Stimulated activated CD4-positive, alpha-beta T cell treated with anti-CD3 and anti-CD28 coated beads, TNF-alpha, amount 100 ng/mL, for 1 hour (primary cell): Measurements from ENCODE around the gene COMP.
A peak's percentile ranks its signal among the peaks of the same experiment; 100 is the strongest.

Experiments
- DNase-seq, 3 donors: peaks; one replicate each; pipeline ENCODE4 v3.0.0-alpha.2; 2020; ENCODE audit warnings: low read depth in 3 of 3, low spot score in 1 of 3

COMP gene

DNA sequence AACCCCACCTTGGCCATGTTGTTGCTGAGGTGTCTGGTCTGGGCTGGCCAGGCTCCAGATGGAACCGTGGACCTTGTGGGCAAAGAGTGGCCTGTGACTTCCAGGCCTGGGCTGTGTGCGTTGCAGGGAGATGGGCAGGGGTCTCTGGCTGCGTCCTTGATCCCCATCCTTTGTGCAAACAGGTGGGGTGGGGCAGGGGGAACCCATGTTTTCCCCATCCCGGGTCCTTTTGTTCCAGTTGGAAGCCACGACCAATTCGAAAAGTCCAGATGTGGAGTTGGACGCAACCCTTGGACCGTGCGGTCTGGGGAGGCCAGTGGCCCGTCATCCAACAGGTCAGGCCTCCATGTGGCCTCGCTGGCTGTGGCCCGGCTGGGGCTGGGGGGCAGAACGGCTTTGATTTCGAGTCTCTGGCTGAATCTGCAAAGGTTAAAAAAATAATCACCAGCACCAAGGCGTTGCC, 13.1 kb upstream of the COMP start:
- no peak for DNase-seq

DNA sequence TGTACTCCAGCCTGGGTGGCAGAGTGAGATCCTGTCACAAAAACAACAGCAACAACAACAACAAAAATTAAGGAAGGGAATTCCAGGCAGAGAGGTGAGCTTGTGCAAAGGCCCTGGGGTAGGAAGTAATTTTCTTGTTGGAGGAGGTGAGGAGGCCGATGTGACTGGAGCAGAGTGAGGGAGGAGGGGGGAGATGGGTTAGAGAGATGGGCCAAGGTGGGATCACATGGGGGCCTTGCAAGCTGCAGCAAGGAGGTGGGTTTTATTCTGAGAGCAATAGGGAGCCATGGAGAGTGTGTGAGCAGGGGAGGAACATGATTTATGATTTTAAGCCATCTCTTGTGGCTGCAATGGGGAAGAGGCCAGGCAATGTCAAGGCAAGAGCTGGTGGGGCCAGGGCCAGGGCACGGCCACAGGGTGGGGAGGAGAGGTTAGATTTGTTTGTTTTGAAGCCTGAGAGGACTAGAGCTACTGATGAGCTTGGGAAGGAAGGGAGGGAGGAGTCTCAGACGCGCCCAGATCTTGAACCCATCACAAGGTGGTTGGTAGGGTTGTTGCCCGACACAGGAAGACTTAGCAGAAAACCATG, 12.5 kb upstream of the COMP start:
- DNase-seq, result no peak

DNA sequence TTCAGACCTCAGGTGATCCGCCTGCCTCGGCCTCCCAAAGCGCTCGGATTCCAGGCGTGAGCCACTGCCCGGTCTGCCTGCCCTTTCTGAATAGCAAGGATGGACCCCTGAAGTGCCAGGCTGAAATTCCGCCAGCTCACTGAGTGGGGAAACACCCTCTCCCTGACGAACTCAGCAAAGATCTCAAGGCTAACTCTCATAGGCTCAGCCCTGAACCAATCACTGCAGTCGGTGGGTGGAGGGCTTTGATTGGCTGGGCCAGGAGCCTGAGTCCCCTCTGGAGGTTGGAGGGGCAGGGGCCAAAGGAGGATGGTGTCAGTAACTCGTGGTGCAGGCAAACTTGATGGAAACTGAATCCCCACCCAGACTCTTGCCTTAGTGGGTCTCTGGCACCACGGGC, 11.2 kb upstream of the COMP start:
- DNase-seq, result no peak

DNA sequence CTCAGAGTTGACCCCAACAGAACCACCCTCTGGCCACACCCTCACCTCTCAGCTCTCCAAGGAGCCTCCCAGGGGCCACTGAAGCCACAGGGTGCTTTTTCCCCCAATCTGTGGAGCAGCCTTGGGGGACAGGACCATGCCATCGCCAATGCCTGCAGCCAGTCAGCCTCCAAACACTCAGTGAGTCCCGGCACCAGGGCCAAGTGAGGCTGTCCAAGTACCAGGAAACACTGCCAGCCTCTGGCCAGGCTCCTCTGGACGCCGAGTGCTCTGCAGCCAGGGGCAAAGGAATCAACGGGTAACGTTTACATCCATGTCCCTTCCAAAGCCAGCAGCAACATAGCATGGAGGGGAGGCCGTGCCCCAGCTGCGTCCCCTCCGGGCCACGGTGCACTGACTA, 9.5 kb upstream of the COMP start:
- no peak for DNase-seq

DNA sequence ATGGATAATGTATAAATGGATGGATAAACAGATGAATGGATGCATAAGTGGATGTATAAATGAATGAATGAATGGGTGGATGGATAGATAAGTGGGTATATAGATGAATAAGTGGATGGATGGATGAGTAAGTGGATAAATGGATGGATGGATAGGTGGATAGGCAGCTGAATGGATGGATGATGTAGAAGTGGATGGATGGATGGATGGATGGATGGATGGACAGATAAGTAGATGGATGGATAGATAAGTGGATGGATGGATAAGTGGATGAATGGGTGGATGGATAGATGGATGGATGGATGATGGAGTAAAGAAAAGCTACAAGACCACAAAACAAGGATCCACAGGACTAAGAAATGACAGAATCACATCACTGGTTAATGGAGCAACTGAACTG, 9.0 kb upstream of the COMP start:
- no peak for DNase-seq

DNA sequence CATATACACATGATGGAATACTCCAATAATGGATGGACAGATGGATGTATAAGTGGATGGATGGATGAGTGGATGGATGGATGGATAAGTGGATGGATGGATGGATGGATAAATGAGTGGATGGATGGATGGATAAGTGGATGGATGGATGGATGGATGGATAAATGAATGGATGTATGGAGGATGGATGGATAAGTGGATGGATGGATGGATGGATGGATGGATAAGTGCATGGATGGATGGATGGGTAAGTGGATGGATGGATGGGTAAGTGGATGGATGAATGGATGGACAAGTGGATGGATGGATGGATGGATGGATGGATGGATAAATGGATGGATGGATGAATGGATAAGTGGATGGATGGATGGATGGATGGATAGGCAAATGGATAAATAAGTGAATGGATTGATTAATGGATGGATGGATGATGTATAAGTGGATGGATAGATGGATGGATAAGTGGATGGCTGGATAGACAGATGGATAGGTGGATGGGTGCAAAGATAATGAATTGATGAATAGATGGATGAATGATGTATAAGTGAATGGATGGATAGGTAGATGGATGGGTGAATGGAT, 8.4 kb upstream of the COMP start:
- DNase-seq, result no peak

DNA sequence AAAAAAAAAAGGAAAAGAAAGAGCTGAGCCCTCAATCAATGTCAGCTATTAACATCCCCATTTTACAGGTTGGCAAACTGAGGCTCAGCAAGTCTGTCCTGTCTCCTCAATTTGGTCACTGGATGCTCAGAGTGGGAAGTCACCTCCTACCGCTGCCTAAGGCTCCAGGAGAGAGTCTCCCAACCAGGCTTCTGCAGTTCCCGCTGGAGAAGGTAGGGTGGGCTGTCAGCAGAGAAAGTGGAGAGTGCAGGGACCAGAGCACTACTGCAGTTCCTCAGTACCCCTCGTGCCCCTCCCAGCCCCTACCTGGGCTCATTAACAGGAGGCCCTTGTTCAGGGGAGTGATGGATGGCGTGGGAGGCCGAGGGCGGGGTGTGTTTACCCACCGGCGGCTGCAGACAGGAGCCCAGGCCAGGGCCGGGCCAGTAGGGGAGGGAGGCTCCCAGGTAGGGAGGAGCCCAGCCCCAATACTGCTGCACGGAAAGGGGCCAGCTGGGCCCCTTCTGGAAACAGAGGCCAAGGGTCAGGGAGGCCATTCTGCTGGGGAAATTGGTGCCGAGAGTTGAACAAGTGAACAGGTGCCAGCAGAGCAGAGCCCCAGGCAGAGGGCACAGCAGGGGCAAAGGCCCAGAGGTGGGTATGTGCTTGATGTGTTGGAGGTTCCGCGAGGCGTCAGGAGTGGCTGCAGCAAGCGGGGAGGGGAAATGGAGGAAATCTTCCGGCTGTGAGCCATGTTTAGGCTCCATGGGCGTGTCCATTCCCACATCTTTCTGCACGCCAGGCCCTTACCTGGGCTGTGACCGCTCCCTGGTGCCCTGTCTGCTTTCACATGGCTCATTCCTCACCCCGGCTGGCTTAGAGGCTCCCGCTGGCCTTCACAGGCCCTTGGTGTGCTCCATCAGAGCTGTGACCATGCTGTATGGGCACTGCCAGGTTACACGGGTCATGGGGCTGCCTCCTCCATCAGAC, 7.6 kb upstream of the COMP start:
- DNase-seq, result no peak

DNA sequence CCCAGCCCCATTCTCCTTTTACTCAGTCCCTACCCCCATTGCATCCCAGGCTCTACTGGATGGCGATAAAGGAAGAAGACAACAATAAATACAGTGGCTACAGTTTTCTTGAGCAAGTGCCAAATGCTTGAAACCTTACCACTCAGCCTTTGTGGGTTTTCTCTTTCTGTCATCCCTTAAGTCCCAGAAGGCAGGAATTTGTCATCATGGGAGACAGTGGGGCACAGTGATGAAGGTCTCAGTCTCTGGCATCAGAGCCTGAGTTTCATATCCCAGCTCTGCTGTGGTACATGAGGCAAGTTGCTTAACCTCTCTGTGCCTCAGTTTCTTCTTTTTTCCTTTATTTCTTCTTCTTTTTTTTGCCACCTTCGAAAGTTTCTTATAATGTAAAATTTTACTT, 5.1 kb upstream of the COMP start:
- DNase-seq, result no peak

DNA sequence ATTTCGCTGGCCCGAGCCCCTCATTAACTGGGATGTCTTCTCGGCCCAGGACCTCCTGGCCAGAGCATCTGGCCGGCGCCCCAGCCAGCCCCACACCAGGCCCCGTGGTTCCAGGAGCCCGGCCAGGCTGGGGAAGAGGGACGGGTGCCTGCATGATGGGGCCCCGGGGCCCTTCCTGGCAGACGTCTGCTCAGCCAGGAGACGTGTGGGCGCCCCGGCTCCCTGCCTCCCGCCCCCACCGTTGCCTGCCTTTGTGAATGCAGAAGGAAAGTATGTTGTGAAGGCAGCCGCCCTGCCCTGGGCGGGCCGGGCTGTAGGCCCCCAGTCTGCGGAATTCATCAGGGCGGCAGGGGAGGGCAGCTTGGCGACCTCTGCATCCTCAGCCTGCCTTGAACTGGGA, 4.4 kb upstream of the COMP start:
- no peak for DNase-seq

DNA sequence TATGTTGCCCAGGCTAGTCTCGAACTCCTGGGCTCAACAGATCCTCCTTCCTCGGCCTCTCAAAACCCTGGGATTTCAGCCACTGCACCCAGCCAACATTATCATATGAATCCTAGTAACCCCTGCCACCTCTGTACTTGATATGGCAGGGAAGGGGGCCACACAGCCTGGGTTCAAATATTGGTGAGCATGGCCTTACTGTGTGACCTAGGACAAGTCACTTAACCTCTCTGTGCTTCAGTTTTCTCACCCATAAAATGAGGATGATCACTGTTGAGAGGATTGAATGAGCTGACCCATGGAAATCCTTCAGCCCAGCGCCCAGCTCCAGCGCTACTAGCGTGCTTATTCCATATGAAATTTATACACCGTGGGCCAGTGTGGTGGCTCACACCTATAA, 3.6 kb upstream of the COMP start:
- no peak for DNase-seq

DNA sequence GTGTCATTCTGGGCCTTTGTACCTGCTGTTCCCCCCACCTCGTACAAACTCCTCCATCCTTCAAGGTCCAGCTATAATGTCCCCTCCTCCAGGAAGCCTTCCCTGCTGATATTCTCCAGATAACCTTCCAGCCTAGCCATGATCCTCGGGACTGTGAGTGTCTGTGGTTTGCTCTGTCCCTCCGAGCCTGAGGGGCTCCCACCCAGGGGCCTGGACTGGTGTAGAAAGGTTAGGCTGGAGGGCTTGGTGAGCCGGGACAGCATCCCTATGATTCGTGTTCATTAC, 2.9 kb upstream of the COMP start:
- no peak for DNase-seq

DNA sequence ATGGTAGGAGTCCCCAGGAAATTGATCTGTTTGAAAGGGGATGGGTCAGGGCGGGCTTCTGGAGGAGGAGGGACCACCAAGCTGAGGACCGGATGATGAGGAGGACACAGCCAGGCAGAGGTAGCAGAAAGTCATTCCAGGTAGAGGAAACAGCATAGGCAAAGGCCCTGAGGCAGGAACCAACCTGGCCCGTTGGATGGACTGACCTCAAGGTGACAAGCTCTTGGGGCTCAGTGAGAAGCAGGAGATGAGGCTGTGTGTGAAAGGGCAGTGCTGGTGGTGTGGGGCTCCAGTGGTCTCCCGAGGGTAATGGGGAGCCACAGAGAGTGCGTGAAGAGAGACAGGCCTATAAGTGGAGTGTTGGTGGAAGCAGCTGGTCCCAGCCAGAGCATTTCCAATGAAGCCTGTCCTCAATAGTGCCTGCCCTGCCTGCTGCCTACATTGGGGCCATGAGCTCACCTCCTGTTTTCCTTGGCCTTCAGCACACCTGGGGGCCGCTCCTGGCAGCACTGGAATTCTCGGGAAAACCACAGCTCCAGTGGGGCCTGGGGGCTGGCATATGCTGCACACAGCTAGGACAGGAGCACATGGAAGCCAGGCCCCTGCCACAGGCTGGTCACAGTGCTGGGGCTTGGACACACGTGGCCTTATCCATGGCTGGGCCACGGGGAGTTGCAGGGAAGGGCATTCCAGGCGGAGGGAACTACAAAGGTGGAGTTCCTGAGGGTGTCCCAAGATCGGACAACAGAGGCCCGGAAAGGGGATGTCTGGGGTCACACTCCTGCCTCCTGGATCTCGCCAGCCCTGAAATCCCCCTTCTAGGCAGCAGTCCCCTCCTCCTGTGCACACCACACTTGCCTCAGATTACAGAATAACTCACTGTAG, 2.3 kb upstream of the COMP start:
- no peak for DNase-seq

DNA sequence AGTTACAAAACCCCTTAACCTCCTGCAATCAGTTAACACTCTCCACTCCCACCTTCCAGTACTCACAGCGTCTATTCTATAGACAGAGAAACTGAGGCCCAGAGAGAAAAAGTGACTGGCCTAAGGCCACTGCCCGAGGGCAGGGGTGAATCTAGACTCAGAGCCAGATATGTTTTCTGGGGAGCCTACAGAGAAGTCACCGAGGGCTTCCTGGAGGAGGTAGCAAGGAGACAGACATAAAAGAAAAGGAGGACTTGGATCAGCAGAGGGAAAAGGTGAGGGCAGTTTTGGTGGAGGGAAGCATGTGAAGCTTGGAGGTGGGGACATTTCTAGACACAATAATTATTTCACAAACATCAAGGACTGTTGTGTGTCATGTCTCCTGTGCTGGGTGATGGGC, 1.6 kb upstream of the COMP start:
- DNase-seq, result no peak

DNA sequence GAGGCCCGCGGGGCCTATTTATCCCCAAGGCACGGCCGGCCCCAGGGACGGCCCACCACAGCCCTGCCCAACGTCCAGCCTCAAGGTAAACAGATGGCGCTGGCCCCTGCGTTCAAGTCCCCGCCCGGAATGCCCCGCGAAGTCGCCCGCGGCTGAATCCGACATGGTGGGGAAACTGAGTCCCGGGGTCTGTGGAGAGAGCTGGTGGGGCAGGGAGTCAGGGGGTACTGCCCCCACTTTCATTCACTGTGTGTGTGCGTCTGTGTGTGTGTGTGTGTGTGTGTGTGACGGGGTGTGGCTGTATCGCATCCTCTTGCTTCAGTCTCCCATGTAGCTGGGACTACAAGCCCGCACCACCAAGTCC, 192 bp upstream of the COMP start:
- DNase-seq, result no peak

DNA sequence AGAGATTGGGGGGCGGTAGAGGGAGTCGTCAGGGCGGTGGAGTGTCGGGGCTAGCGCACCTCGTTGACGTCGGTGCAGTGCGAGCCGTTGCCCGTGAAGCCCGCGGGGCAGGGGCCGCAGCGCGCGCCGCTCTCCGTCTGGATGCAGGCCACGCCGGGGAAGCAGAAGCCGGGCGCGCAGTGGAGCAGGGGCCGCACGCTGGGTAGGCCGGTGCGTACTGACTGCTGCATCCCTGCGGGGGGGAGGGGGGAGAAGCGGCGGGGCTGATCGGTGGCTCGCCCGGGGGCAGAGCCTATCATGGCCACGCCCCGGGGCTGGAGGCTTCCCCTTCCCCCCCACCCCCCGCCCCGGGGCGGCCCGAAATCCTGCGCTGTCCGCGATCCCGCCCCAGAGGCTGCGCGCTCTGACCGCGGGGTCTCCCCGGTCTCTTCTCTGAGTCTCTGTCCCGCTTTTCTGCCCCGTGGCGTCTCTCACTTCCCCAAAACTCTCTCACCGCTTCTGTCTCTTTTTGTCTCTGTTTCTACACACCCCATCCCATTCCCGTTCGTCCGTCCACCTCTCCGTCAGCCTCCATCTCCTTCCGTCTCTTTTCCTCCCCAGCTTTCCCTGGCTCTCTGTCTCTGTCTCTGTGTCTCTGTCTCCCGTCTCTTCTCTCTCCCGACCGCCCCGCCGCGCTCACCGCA, 1.1 kb downstream of the COMP start:
- peak in 1 of 3 donors; percentile 20 for DNase-seq

DNA sequence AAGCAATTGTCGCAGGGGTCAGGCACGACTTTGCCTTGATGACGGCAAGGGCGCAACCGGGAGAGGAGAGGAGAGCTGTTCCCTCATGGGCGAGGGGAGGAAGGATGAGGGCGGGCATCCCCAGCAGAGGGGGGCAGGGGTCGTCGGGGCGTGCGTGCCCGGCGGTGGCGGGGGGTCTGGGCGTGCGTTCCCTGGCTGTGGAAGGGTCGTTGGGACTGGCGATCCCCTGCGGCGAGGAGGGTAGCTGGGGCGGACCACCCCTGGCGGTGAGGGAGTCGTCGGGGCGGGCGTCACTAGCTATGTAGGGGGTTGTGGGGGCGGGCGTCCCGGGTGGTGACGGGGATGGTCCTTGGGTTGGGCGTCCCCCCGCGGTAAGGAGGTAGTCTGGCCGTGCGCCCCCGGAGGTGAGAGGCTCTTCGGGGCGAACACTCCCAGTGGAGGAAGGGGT, 1.7 kb downstream of the COMP start:
- no peak for DNase-seq

DNA sequence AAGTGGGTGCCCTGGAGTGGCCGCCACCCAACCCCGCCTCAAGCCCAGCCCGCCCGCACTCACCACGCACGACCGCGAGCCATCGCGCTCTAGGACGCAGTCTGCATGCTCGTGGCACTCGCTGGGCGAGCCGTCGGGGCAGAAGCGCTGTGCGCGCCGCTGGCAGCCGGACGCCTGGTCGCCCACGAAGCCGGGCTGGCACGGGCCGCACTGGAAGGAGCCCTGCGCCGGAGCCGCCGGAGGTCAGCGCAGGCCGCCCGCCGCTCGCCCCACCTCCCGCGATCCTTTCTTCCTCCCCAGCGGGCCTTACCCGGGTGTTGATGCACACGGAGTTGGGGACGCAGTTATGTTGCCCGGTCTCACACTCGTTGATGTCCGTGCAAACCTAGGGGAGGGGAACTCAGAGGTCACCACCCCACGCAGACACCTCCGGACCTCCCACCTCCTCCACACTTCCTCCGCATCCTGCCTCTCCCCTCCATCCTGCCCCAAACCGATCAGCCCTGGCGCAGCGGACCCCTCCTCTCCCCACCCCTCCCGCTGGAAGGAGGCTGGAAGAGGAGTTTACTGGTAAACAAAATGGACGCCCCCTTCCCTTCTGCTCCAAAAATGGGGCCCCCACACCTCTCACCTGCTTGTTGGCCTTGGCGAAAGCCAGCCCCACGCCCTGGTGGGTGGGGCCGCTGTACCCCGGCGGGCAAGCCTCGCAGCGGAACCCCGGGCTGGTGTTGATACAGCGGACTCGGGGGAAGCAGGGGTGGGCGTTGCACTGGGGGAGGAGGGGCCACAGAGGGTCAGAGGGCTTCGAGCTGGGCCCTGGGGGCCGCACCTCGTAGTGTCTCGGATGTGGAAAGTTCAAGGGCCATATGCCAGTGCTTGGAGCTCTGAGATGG, 2.3 kb downstream of the COMP start:
- no peak for DNase-seq

DNA sequence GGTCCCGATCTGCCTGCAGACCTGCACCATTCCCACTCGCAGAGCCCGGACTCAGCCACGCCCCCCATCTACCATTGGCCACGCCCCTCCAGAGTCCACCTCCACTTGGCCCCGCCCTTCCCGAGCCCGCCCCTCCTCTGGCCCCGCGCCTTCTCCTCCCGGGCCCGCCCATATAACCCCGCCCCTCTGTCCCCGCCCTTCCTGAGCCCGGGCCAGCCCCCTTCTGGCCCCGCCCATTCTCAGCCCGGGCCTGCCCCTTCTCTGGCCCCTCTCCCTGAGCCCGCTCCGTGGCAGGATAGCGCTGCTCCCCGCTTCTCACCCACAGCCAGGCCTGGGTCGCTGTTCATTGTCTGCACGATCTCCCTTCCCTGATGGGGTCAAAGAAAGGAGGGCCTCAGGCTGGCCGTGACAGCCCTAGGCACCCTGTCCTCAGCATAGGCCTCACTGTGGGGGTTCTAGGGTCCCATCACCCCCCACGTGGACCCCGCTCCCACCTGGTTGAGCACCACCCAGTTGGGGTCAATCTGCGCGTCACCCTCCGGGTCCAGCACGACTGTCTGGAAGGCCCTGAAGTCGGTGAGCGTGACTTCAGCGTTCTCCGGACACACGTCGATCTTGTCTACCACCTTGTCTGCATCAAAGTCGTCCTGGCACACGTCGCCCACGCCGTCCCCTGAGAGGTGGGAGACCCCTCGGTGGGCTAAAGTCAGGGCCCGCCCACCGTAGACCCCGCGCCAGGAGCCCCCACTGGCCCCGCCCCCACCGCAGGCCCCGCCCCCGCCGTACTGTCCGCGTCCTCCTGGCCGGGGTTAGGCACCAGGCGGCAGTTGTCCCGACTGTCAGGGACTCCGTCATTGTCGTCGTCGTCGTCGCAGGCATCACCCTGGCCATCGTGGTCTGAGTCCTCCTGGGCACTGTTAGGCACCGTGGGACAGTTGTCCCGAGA, 5.7 kb downstream of the COMP start:
- peak; percentile 17 to 55 (median 22) for DNase-seq

DNA sequence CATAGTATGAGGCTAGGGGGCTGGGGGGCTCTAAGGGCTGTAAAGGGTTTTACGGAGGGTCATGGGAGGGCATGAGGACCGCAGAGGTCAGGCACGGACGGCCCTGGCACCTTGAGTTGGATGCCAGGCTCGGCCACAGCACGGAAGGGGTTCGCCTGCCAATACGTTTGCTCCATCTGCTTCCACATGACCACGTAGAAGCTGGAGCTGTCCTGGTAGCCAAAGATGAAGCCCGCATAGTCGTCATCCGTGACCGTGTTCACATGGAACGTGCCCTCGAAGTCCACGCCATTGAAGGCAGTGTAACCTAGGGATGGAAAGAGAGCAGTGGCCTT, 6.4 kb downstream of the COMP start:
- DNase-seq, result no peak
